Body of pancreas (tissue), 4 donors: ENCODE data around the gene PITPNC1.

ENCODE experiments used
- CTCF ChIP-seq, 7 experiments: fragments of 450-650 bp in 4 of 7; fragments of 200-600 bp in 3 of 7; sonication (generic) in 3 of 7; IDR thresholded peaks; one replicate each; pipeline ENCODE4 v1.5.1; 2016 to 2019; ENCODE audit warnings: antibody characterized with exemption in 7 of 7
- POLR2A ChIP-seq, 3 donors: fragments of 450-650 bp; IDR thresholded peaks; one replicate each; pipeline ENCODE4 v1.6.1; 2016; ENCODE audit warnings: antibody characterized with exemption in 3 of 3, mild to moderate bottlenecking in 2 of 3

- TF ChIP-seq POLR2A (IDR thresholded peaks at IDR 0.05): no peak
- TF ChIP-seq CTCF (IDR thresholded peaks at IDR 0.05): no peak
These were observed 305.1 kb downstream of the PITPNC1 start for GRCh38 chr17:67682196-67682595.
